ENCODE measurements around the gene SYT10.
"Not testable (repeated sequence)": the region's sequence is repeated elsewhere in the genome, so short reads cannot be mapped to it uniquely, and the experiment has no call there.

DNA sequence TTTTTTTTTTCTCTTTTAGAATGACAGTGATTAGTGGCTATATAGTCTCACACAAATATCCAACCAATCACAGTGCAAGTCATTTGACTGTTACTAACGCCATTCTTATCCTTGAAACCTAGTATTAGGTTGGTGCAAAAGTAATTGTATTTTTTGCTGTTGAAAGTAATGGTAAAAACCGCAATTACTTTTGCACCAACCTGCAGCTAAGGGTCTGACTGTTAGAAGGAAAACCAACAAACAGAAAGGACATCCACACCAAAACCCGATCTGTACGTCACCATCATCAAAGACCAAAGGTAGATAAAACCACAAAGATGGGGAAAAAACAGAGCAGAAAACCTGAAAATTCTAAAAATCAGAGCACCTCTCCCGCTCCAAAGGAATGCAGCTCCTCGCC, 27.2 kb downstream of the SYT10 start:
- TF ChIP-seq CTCF, POLR2A (IDR thresholded peaks at IDR 0.05): not testable (repeated sequence)
